ENCODE data around the gene POLE2. TPM values are rescaled to one million over a fixed set of nuclear protein-coding genes. Genes with fewer than 3 reads are reported as not detected.

The POLE2 gene
- total and polyA plus RNA-seq, 2 of the 13 experiments (the other 11 are each of a cell fraction or from before 2014, with no cell fraction given) = 16.6 to 37.0 TPM

- TF ChIP-seq SCMH1 (CRISPR knock-in tag; IDR thresholded peaks at IDR 0.05; ENCODE audit: borderline replicate concordance) (no peak), SNAPC2 (CRISPR knock-in tag; IDR thresholded peaks at IDR 0.05) (no peak), REXO4 (CRISPR knock-in tag; IDR thresholded peaks at IDR 0.05; ENCODE audit: borderline replicate concordance) (0 out of 2 replicates have a peak, but pooled peaks have one; percentile 37), SUZ12 (IDR thresholded peaks at IDR 0.05; ENCODE audit: low read depth, low read length) (no peak), HNRNPLL (IDR thresholded peaks at IDR 0.05; ENCODE audit: low read depth, low read length, poor library complexity, severe bottlenecking) (peak; percentile 50), BRD4 (CRISPR knock-in tag; IDR thresholded peaks at IDR 0.05) (peak; percentile 10; the same call in 1 of the 2 replicates), ZKSCAN8 (CRISPR knock-in tag; IDR thresholded peaks at IDR 0.05; ENCODE audit: borderline replicate concordance) (peak; percentile 6; the same call in 1 of the 2 replicates), KLF16 (CRISPR knock-in tag; IDR thresholded peaks at IDR 0.05) (no peak; a peak in 1 of 4 replicates), PHF20 (CRISPR knock-in tag; IDR thresholded peaks at IDR 0.05) (no peak), NFAT5 (CRISPR knock-in tag; IDR thresholded peaks at IDR 0.05) (no peak; the same call in 1 of the 2 replicates), ZNF101 (CRISPR knock-in tag; IDR thresholded peaks at IDR 0.05; ENCODE audit: borderline replicate concordance, low read depth) (no peak), ZNF362 (CRISPR knock-in tag; IDR thresholded peaks at IDR 0.05; ENCODE audit: borderline replicate concordance) (no peak), HNRNPUL1 (IDR thresholded peaks at IDR 0.05; ENCODE audit: low read depth, low read length) (no peak), ZNF230 (CRISPR knock-in tag; IDR thresholded peaks at IDR 0.05) (no peak), ZNF563 (CRISPR knock-in tag; IDR thresholded peaks at IDR 0.05) (no peak), NR1H2 (CRISPR knock-in tag; IDR thresholded peaks at IDR 0.05; ENCODE audit: borderline replicate concordance, low read depth) (no peak), FOXC1 (CRISPR knock-in tag; IDR thresholded peaks at IDR 0.05; ENCODE audit: borderline replicate concordance) (0 out of 2 replicates have a peak, but pooled peaks have one; percentile 2), ZSCAN12 (CRISPR knock-in tag; IDR thresholded peaks at IDR 0.05) (no peak), ZBTB7A (CRISPR knock-in tag; IDR thresholded peaks at IDR 0.05) (no peak), KAT7 (CRISPR knock-in tag; IDR thresholded peaks at IDR 0.05; ENCODE audit: borderline replicate concordance) (peak; percentile 86; the same call in 1 of the 2 replicates), ZNF510 (CRISPR knock-in tag; IDR thresholded peaks at IDR 0.05; ENCODE audit: low read depth) (no peak), ZMYM3 (CRISPR knock-in tag; IDR thresholded peaks at IDR 0.05) (no peak), TEAD3 (CRISPR knock-in tag; optimal IDR thresholded peaks at IDR 0.05; ENCODE audit: borderline replicate concordance) (peak; percentile 25), NFIC (IDR thresholded peaks at IDR 0.05; ENCODE audit: low read length) (no peak), ZNF781 (CRISPR knock-in tag; IDR thresholded peaks at IDR 0.05; ENCODE audit: borderline replicate concordance, not compliant biosample characterization) (peak; percentile 13)
These were observed 66.7 kb downstream of the POLE2 start (continued) for GRCh38 chr14:49621114-49621881.
